ENCODE data around the gene SARS2.

- TF ChIP-seq POLR2A (IDR thresholded peaks at IDR 0.05) (no peak), CTCF (IDR thresholded peaks at IDR 0.05) (no peak), POLR2AphosphoS5 (IDR thresholded peaks at IDR 0.05; ENCODE audit: insufficient read depth in 1 of 2, low read depth in 1 of 2) (peak in 1 of 2 donors; percentile 30)
Observed at GRCh38 chr19:38877781-38878574, 52.6 kb downstream of the SARS2 start, which contains the start of gene RINL.

Data from vagina (tissue), 2 donors.